GM13976 (cell line): ENCODE measurements around the gene PTPRCAP.

ENCODE experiments used
- DNase-seq: peaks from one replicate; pipeline ENCODE4 v3.0.0; 2012; ENCODE audit warnings: low spot score
- CTCF ChIP-seq: IDR thresholded peaks from 2 replicates; pipeline ENCODE4 v1.5.1; 2012; ENCODE audit warnings: borderline replicate concordance, mild to moderate bottlenecking; ENCODE audit not compliant: insufficient read depth; ENCODE audit errors: extremely low read depth, missing control alignments, control extremely low read depth
- in situ Hi-C: fragments of 300-500 bp; cut with MboI; formaldehyde crosslinking; loops from one replicate; pipeline ENCODE4 v1.12.0; 2022; ENCODE audit warnings: low sequenced_read_pairs, mixed read lengths, inconsistent platforms; ENCODE audit not compliant: unreplicated experiment

Gene PTPRCAP

GRCh38 chr11:67435031-67435726 is 2.3 kb downstream of the PTPRCAP start:
- in situ Hi-C loops, result no loop called here
- no peak for DNase-seq
- no peak for TF ChIP-seq CTCF

DNA sequence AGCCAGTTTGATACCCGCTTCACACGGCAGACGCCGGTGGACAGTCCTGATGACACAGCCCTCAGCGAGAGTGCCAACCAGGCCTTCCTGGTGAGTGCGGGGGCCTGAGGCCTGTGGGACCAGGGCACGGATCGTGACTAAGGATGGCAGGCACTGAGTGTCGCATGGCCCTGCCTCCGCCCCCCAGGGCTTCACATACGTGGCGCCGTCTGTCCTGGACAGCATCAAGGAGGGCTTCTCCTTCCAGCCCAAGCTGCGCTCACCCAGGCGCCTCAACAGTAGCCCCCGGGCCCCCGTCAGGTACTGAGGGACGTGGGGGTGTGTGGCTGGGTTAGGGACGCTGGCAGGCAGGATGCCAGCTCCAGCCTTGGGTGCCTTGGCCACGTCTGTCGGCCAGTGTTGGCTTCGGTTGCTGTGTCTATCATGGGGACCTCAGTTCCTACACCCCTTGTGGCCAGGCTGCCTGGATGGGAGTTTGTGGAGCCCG is 3.0 kb downstream of the PTPRCAP start:
- DNase-seq, result no peak
- TF ChIP-seq CTCF, result no peak
- in situ Hi-C loops, result no loop called here

DNA sequence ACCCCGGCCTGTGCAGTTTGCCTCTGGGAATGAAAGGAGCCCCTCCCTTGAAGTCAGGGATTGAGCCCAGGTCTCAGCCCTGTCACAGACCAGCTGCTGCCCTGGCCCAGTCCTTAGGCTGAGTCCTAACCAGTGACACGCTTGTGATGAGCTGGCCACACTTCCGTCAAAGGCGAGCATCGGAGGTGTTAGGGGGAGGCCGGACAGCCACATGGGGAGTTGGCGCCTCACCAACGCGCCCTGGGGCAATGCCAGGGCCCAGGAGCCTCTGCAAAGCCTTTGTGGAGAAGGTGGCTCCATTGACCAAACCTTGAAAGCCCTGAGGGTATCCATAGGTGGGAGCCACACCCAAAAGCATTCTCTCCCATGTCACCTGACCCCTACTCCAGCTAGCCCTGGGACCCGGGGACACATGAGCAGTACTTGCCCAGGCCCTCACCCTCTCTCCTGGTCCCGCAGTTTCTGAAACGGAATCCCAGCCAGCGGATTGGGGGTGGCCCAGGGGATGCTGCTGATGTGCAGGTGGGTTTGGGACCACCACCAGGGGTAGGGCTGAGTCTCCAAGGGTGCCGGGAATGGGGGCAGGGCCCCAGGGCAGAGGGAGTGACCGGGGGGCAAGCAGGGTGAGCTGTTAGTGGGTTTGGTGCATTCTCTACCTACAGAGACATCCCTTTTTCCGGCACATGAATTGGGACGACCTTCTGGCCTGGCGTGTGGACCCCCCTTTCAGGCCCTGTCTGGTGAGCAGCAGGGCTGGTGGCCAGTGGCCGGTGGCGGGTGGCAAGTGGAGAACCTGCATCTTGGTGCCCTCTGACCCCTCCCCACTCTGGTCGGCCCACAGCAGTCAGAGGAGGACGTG is 3.7 kb downstream of the PTPRCAP start:
- no peak for DNase-seq
- in situ Hi-C loops, result no loop called here
- no peak for TF ChIP-seq CTCF

DNA sequence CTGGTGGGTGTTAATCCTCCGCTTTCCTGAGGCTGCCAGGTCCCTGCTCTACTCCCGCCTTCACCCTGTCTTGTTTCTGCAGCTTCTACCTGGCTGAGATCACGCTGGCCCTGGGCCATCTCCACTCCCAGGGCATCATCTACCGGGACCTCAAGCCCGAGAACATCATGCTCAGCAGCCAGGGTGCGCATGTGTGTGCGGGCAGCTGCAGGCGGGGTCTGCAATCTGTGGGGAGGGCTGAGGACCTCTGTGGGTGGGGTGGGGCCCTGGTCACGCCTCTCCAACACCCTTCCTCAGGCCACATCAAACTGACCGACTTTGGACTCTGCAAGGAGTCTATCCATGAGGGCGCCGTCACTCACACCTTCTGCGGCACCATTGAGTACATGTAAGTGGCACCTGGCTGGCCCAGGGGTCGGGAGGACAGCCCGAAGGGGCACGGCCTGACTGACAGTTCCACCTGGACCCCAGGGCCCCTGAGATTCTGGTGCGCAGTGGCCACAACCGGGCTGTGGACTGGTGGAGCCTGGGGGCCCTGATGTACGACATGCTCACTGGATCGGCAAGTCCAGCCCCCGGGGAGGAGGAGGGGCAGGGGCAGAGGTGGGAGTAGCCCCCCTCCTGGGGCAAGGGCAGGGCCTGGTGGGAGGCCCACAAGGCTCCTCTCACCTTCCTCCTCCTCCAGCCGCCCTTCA is 4.7 kb downstream of the PTPRCAP start:
- no peak for TF ChIP-seq CTCF
- in situ Hi-C loops, result no loop called here
- no peak for DNase-seq

DNA sequence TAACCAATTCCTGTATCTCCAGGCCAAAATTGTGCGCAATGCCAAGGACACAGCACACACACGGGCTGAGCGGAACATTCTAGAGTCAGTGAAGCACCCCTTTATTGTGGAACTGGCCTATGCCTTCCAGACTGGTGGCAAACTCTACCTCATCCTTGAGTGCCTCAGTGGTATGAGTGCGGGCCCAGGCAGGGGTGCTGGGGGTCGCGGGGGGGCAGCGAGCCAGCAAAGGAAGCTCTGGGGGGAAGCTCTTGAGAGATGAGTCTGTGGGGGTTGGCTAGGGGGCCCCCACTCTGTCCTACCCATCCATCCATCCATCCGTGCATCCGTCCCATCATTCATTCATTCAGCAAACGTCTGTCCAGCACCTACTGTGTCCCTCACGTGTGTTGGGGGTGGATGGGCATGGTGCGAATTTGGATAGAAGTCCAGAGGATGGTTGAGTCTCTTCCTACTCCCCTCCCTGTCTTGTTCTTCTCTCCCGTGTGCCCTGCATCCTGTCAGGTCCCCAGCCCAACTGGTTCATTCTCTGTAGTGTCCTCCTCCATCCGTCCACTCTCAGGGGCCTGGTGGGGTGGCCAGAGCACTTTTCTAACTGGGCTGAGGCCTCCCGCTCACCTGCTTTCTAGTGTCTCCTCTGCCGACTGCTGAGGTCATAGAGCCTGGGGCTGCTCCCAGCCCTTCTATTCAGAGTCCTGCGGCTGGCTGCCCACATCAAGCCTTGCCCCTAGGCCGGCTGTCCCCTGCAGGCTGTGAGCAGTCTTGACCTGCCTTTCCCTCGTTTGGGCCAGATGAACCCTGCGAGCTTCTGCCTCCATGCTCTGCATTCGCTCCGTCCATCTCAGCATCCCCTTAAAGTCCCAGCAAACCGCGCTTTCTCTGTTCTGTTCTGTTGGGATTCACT is 5.9 kb downstream of the PTPRCAP start:
- no peak for TF ChIP-seq CTCF
- DNase-seq, result no peak
- in situ Hi-C loops, result no loop called here
